IMR-90 (cell line): ENCODE data around the gene BTRC. TPM values are rescaled to one million over a fixed set of nuclear protein-coding genes. Genes with fewer than 3 reads are reported as not detected.
"Not testable (repeated sequence)": the region's sequence is repeated elsewhere in the genome, so short reads cannot be mapped to it uniquely, and the experiment has no call there.

Source experiments
- ATAC-seq: fragments of 200-7000 bp; cut with Tn5 transposase; 2 replicates; pipeline ENCODE4 v1.9.1; 2020; ENCODE audit warnings: low read depth, mild to moderate bottlenecking, moderate library complexity
- BruUV-seq: library from RNA; stranded (reverse); fragments of 400-500 nt; replicated peaks from 2 replicates; lab custom pipeline; 2021; lab: Mats Ljungman, UMichigan
- CTCF ChIA-PET: fragments of 300-600 bp; formaldehyde crosslinking; extraction: SDS; loops from one replicate; lab custom pipeline; 2021; ENCODE audit warnings: antibody characterized with exemption; lab: Yijun Ruan, JAX
- POLR2A ChIA-PET: fragments of 300-600 bp; sonication (Branson Sonifier 250); formaldehyde crosslinking; loops from one replicate; lab custom pipeline; 2022; ENCODE audit warnings: antibody characterized with exemption; ENCODE audit not compliant: unreplicated experiment; lab: Charles Lee
- DNase-seq: peaks from one replicate; pipeline ENCODE4 v3.0.0; 2013
- H2AFZ ChIP-seq: replicated peaks from 2 replicates; pipeline ENCODE3; 2013; ENCODE audit warnings: low read length, mild to moderate bottlenecking; ENCODE audit not compliant: poor library complexity
- H2AK5ac ChIP-seq: 2 replicates; pipeline ENCODE4 v1.6.1; 2013; ENCODE audit warnings: low read depth, low read length, inconsistent platforms
- H2AK9ac ChIP-seq: replicated peaks from 2 replicates; pipeline ENCODE3; 2013; ENCODE audit warnings: mild to moderate bottlenecking, low read depth, low read length, moderate library complexity; ENCODE audit not compliant: poor library complexity
- H2BK120ac ChIP-seq: 2 replicates; pipeline ENCODE4 v1.6.1; 2013; ENCODE audit warnings: low read depth, low read length, inconsistent platforms
- H2BK15ac ChIP-seq: 3 replicates; pipeline ENCODE4 v1.6.1; 2013; ENCODE audit warnings: low read depth, low read length, inconsistent platforms
- H2BK20ac ChIP-seq: 2 replicates; pipeline ENCODE4 v1.6.1; 2013; ENCODE audit warnings: low read depth, mild to moderate bottlenecking, inconsistent platforms, low read length, moderate library complexity
- H2BK5ac ChIP-seq: 2 replicates; pipeline ENCODE4 v1.6.1; 2013; ENCODE audit warnings: mild to moderate bottlenecking, low read depth, low read length, inconsistent platforms; ENCODE audit not compliant: poor library complexity, severe bottlenecking
- H3K14ac ChIP-seq: replicated peaks from 2 replicates; pipeline ENCODE4 v1.6.1; 2013; ENCODE audit warnings: low read depth, low read length, inconsistent platforms
- H3K18ac ChIP-seq: 2 replicates; pipeline ENCODE4 v1.6.1; 2013; ENCODE audit warnings: low read depth, low read length, control low read depth
- H3K23ac ChIP-seq: 2 replicates; pipeline ENCODE4 v1.6.1; 2013; ENCODE audit warnings: low read depth, low read length, inconsistent platforms
- H3K27ac ChIP-seq: 2 replicates; pipeline ENCODE4 v1.5.1; 2013; ENCODE audit warnings: mild to moderate bottlenecking, control low read depth, low read length; ENCODE audit not compliant: insufficient read depth
- H3K27me3 ChIP-seq: 2 replicates; pipeline ENCODE4 v1.6.1; 2013; ENCODE audit warnings: low read length; ENCODE audit not compliant: control insufficient read depth, insufficient read depth
- H3K36me3 ChIP-seq: 2 replicates; pipeline ENCODE4 v1.6.1; 2013; ENCODE audit warnings: low read length, mixed read lengths; ENCODE audit not compliant: control insufficient read depth, insufficient read depth
- H3K4ac ChIP-seq: 2 replicates; pipeline ENCODE4 v1.6.1; 2013; ENCODE audit warnings: low read depth, low read length, inconsistent platforms
- H3K4me1 ChIP-seq: 2 replicates; pipeline ENCODE4 v1.6.1; 2013; ENCODE audit warnings: low read length, mixed read lengths; ENCODE audit not compliant: control insufficient read depth, insufficient read depth
- H3K4me2 ChIP-seq: 2 replicates; pipeline ENCODE4 v1.6.1; 2013; ENCODE audit warnings: low read depth, mild to moderate bottlenecking, control low read depth, low read length, moderate library complexity
- H3K4me3 ChIP-seq: 2 replicates; pipeline ENCODE4 v1.5.1; 2013; ENCODE audit warnings: low read depth, mild to moderate bottlenecking, control low read depth, low read length, moderate library complexity; ENCODE audit not compliant: insufficient read depth
- H3K56ac ChIP-seq: 2 replicates; pipeline ENCODE4 v1.6.1; 2013; ENCODE audit warnings: low read length, inconsistent platforms; ENCODE audit not compliant: insufficient read depth; ENCODE audit errors: extremely low read depth
- H3K79me1 ChIP-seq, 2 experiments: 2 replicates each; pipeline ENCODE4 v1.6.1; 2013; ENCODE audit warnings: low read length in 2 of 2, inconsistent platforms in 1 of 2, low read depth in 1 of 2
- H3K9ac ChIP-seq: 2 replicates; pipeline ENCODE4 v1.6.1; 2013; ENCODE audit warnings: low read depth, low read length, control low read depth
- H3K9me1 ChIP-seq: 2 replicates; pipeline ENCODE4 v1.6.1; 2013; ENCODE audit warnings: low read length, inconsistent platforms; ENCODE audit not compliant: insufficient read depth
- H3K9me3 ChIP-seq: 2 replicates; pipeline ENCODE4 v1.6.1; 2013; ENCODE audit warnings: low read length; ENCODE audit not compliant: control insufficient read depth, insufficient read depth
- H4K20me1 ChIP-seq: 2 replicates; pipeline ENCODE4 v1.6.1; 2013; ENCODE audit warnings: low read length, inconsistent platforms; ENCODE audit not compliant: insufficient read depth
- H4K5ac ChIP-seq: 2 replicates; pipeline ENCODE4 v1.6.1; 2013; ENCODE audit warnings: mild to moderate bottlenecking, low read depth, low read length, control low read depth
- H4K8ac ChIP-seq, 2 experiments: 2 replicates each; pipeline ENCODE4 v1.6.1; 2013; ENCODE audit warnings: low read depth in 2 of 2, low read length in 2 of 2, control low read depth in 1 of 2, inconsistent platforms in 1 of 2
- H4K91ac ChIP-seq: 2 replicates; pipeline ENCODE4 v1.6.1; 2013; ENCODE audit warnings: low read depth, low read length, inconsistent platforms; ENCODE audit not compliant: insufficient read depth
- CEBPB ChIP-seq: IDR thresholded peaks from 2 replicates; pipeline ENCODE4 v1.6.1; 2012; ENCODE audit warnings: low read depth, low read length, improper control_type of control experiment
- RCOR1 ChIP-seq: IDR thresholded peaks from 2 replicates; pipeline ENCODE4 v1.6.1; 2012; ENCODE audit warnings: mild to moderate bottlenecking, low read length, improper control_type of control experiment; ENCODE audit not compliant: insufficient replicate concordance
- RFX5 ChIP-seq: IDR thresholded peaks from 2 replicates; pipeline ENCODE4 v1.8.0; 2012; ENCODE audit warnings: low read depth, mild to moderate bottlenecking, low read length, moderate library complexity
- WGBS, 2 experiments: methylation state at CpG; one replicate each; pipeline versions ENCODE4 v1.1.5 to v1.1.7; 2013; ENCODE audit warnings: missing lambda C conversion rate in 2 of 2; ENCODE audit not compliant: insufficient read length in 1 of 2; ENCODE audit errors: extremely low coverage in 2 of 2; 5-methylcytosine and 5-hydroxymethylcytosine counted together
- dilution Hi-C: fragments of 300-500 bp; cut with HindIII; formaldehyde crosslinking; loops from one replicate; pipeline ENCODE4 v1.14.3; 2018; ENCODE audit warnings: low sequenced_read_pairs; ENCODE audit not compliant: unreplicated experiment
- in situ Hi-C: fragments of 300-500 bp; cut with MboI; formaldehyde crosslinking; loops from 3 replicates; pipeline ENCODE4 v1.14.3; 2019; ENCODE audit warnings: low sequenced_read_pairs, inconsistent platforms, mixed read lengths
- intact Hi-C: fragments of 100-400 bp; cut with micrococcal nuclease; formaldehyde crosslinking; loops from 2 replicates; pipeline ENCODE4 v1.10.0; 2022
- polyA plus RNA-seq, 3 experiments: library from polyadenylated mRNA; depleted of rRNA; stranded (reverse); fragments of >200 nt; gene quantifications; 2 replicates each; pipeline ENCODE4 v1.2.3, GENCODE V29; 2012; ENCODE audit warnings: low replicate concordance in 1 of 3
- total RNA-seq: library from RNA; depleted of rRNA; stranded (reverse); fragments of >200 nt; gene quantifications from 2 replicates; pipeline ENCODE4 v1.2.3, GENCODE V29; 2012
- TF ChIP-seq, protein P1 (sequence below): conservative IDR thresholded peaks from 2 replicates; pipeline ENCODE4 v1.5.1; 2012; ENCODE audit warnings: mild to moderate bottlenecking, low read depth, low read length, improper control_type of control experiment
- TF ChIP-seq, protein P2 (sequence below): fragments of 150-350 bp; IDR thresholded peaks from 2 replicates; pipeline ENCODE4 v1.6.1; 2017; ENCODE audit warnings: mild to moderate bottlenecking, antibody characterized with exemption, low read length, low read depth

BTRC gene
- total and polyA plus RNA-seq, 2 of the 4 experiments (the other 2 are of a cell fraction): 7.7 to 8.4 TPM

DNA sequence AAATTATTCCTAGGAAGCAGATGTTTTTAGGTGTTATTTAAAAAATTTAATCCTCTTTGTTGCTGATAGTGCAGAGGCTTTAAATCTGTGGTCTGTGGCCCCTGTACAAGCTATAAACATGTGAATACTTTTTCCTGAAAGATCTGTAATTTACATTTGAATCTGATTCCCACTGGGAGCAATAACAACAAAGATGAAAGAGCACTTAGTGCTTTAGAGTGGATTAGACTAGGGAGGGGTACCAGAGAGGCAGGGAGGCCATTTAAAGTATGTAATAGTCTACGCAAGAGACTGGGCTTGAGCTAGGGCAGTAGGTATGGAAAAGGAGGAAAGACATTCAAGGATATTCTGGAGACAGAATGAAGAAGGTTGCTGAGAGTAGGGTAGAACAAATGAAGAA is 19.1 kb downstream of the BTRC start:
- peaks cover 14 to 65% of the 10 kb centered on the region in 2 experiments for H3K79me1 ChIP-seq
- TF ChIP-seq RCOR1: no peak
- TF ChIP-seq, protein P1, sequence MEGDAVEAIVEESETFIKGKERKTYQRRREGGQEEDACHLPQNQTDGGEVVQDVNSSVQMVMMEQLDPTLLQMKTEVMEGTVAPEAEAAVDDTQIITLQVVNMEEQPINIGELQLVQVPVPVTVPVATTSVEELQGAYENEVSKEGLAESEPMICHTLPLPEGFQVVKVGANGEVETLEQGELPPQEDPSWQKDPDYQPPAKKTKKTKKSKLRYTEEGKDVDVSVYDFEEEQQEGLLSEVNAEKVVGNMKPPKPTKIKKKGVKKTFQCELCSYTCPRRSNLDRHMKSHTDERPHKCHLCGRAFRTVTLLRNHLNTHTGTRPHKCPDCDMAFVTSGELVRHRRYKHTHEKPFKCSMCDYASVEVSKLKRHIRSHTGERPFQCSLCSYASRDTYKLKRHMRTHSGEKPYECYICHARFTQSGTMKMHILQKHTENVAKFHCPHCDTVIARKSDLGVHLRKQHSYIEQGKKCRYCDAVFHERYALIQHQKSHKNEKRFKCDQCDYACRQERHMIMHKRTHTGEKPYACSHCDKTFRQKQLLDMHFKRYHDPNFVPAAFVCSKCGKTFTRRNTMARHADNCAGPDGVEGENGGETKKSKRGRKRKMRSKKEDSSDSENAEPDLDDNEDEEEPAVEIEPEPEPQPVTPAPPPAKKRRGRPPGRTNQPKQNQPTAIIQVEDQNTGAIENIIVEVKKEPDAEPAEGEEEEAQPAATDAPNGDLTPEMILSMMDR: no peak
- TF ChIP-seq, protein P2, sequence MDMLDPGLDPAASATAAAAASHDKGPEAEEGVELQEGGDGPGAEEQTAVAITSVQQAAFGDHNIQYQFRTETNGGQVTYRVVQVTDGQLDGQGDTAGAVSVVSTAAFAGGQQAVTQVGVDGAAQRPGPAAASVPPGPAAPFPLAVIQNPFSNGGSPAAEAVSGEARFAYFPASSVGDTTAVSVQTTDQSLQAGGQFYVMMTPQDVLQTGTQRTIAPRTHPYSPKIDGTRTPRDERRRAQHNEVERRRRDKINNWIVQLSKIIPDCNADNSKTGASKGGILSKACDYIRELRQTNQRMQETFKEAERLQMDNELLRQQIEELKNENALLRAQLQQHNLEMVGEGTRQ: no peak
- no peak for TF ChIP-seq CEBPB
- TF ChIP-seq RFX5: no peak
- intact Hi-C loops (no loop called here), in situ Hi-C loops (no loop called here), dilution Hi-C loops (no loop called here)
- no peak overlapping the region for H4K8ac ChIP-seq
- H3K9me3 ChIP-seq: no peaks in the 10 kb centered on the region
- BruUV-seq: no TSS peak
- no peak overlapping the region for H3K56ac ChIP-seq
- ChIA-PET CTCF (interaction anchor here (0.6 kb wide), 1 partner anchor 59 kb away, joined by 4 read pairs; no protein-coding TSS in a partner anchor), POLR2A (no interaction called here)
- DNase-seq: no peak
- H3K23ac ChIP-seq: no peak overlapping the region
- H3K14ac ChIP-seq: no peak overlapping the region
- no peak overlapping the region for H2BK120ac ChIP-seq
- no peak overlapping the region for H2AK5ac ChIP-seq
- no peaks in the 10 kb centered on the region; the same call in 1 of the 2 replicates for H3K4me1 ChIP-seq
- peaks cover 6% of the 10 kb centered on the region for H3K36me3 ChIP-seq
- H4K5ac ChIP-seq: no peak overlapping the region
- H3K27me3 ChIP-seq: no peaks in the 10 kb centered on the region
- no peak for ATAC-seq
- no peak overlapping the region for H3K4me3 ChIP-seq
- H3K9me1 ChIP-seq: peaks cover 14% of the 10 kb centered on the region
- H2BK5ac ChIP-seq: no peak overlapping the region
- no peak overlapping the region for H3K18ac ChIP-seq
- WGBS, 2 experiments: 92% methylated on average over 1 of the region's 1 CpG; no CpG with 5 or more reads in 1 of the 2 experiments
- no peak overlapping the region for H2BK15ac ChIP-seq
- no peak overlapping the region for H3K9ac ChIP-seq
- no peak overlapping the region for H2AFZ ChIP-seq
- no peak overlapping the region for H3K27ac ChIP-seq
- H2BK20ac ChIP-seq: no peak overlapping the region
- no peak overlapping the region for H2AK9ac ChIP-seq
- no peak overlapping the region for H3K4me2 ChIP-seq
- no peak overlapping the region for H3K4ac ChIP-seq
- H4K91ac ChIP-seq: no peak overlapping the region
- H4K20me1 ChIP-seq: peaks cover 34% of the 10 kb centered on the region

DNA sequence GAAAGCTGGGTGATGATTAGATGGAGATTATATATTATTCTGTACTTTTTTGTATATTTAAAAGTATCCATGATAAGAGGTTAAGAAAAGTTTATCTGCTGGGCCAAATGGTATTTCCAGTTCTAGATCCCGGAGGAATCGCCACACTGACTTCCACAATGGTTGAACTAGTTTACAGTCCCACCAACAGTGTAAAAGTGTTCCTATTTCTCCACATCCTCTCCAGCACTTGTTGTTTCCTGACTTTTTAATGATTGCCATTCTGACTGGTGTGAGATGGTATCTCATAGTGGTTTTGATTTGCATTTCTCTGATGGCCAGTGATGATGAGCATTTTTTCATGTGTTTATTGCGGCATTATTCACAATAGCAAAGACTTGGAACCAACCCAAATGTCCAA is 20.0 kb downstream of the BTRC start:
- CTCF ChIA-PET, dilution Hi-C loops, ATAC-seq, H3K56ac ChIP-seq, H4K5ac ChIP-seq, H3K23ac ChIP-seq, H3K18ac ChIP-seq, in situ Hi-C loops, H3K36me3 ChIP-seq, H3K4ac ChIP-seq, H3K27ac ChIP-seq, H3K9me3 ChIP-seq, POLR2A ChIA-PET, H2BK5ac ChIP-seq, DNase-seq, H3K4me3 ChIP-seq, H3K27me3 ChIP-seq, H3K4me2 ChIP-seq, intact Hi-C loops, H2BK120ac ChIP-seq, H2BK15ac ChIP-seq, BruUV-seq, H2AK9ac ChIP-seq, H4K91ac ChIP-seq, H3K9ac ChIP-seq, H2AK5ac ChIP-seq, H2AFZ ChIP-seq, H3K9me1 ChIP-seq, H3K4me1 ChIP-seq, H2BK20ac ChIP-seq, H3K14ac ChIP-seq, H4K8ac ChIP-seq: not testable (repeated sequence)
- WGBS, 2 experiments: no CpG with 5 or more reads among the region's 3 CpGs
- H4K20me1 ChIP-seq: peaks cover 24% of the 10 kb centered on the region
- peaks cover 13 to 55% of the 10 kb centered on the region in 2 experiments for H3K79me1 ChIP-seq
